K562 (cell line): ENCODE results near the gene TRIP12. TPM values are rescaled to one million over a fixed set of nuclear protein-coding genes. Genes with fewer than 3 reads are reported as not detected.

Experiments used
- ATAC-seq: fragments of 200-7000 bp; cut with Tn5 transposase; 3 replicates; pipeline ENCODE4 v1.9.1; 2020; ENCODE audit warnings: moderate library complexity
- BruUV-seq: library from RNA; stranded (reverse); fragments of 400-500 nt; replicated peaks from 2 replicates; lab custom pipeline; 2021; lab: Mats Ljungman, UMichigan
- CTCF ChIA-PET: fragments of 300-600 bp; formaldehyde crosslinking; extraction: SDS; loops from one replicate; lab custom pipeline; 2021; ENCODE audit warnings: low intra/inter-chr PET ratio; lab: Yijun Ruan, JAX
- POLR2A ChIA-PET: fragments of 300-600, 350-650 bp; sonication (Branson Sonifier 250); formaldehyde crosslinking; extraction: SDS; loops from one replicate; lab custom pipeline; 2021; ENCODE audit warnings: antibody characterized with exemption, inconsistent platforms; lab: Yijun Ruan, JAX
- DNase-seq, 4 experiments: peaks; one replicate each; pipeline versions ENCODE4 v3.0.0 to v3.0.0-alpha.2; 2011 to 2018; ENCODE audit warnings: low spot score in 3 of 4, mixed read lengths in 3 of 4; ENCODE audit errors: extremely low read depth in 1 of 4
- FAIRE-seq: peaks from 2 replicates; lab custom pipeline; 2011; peaks lifted over from hg19 to GRCh38; lab: Jason Lieb, UNC
- H2AFZ ChIP-seq: 2 replicates; pipeline ENCODE4 v1.6.0; 2011; ENCODE audit warnings: low read depth, low read length, control low read depth, inconsistent platforms
- H3K27ac ChIP-seq: fragments of 200-600 bp; 3 replicates; pipeline ENCODE4 v1.8.0; 2011; ENCODE audit warnings: low read depth, mild to moderate bottlenecking, control low read depth, inconsistent platforms, low read length, moderate library complexity, mixed read lengths; ENCODE audit errors: extremely low read depth
- H3K27me3 ChIP-seq, 2 experiments: fragments of 300-600 bp in 1 of 2; 2 replicates in 1 of 2; 3 replicates in 1 of 2; pipeline versions ENCODE4 v1.6.0 to v1.8.0; 2011; ENCODE audit warnings: inconsistent platforms in 2 of 2, low read length in 2 of 2, mild to moderate bottlenecking in 1 of 2, mixed read lengths in 1 of 2, moderate library complexity in 1 of 2; ENCODE audit not compliant: control insufficient read depth in 2 of 2, insufficient read depth in 2 of 2
- H3K36me3 ChIP-seq: fragments of 300-600 bp; 3 replicates; pipeline ENCODE4 v1.8.0; 2011; ENCODE audit warnings: mild to moderate bottlenecking, low read length, inconsistent platforms; ENCODE audit not compliant: control insufficient read depth, insufficient read depth
- H3K4me1 ChIP-seq, 2 experiments: fragments of 200-600 bp in 1 of 2; replicated peaks in 1 of 2; 2 replicates in 1 of 2; 3 replicates in 1 of 2; pipeline versions ENCODE4 v1.5.1 to v1.8.0; 2011; ENCODE audit warnings: inconsistent platforms in 2 of 2, low read length in 2 of 2, mild to moderate bottlenecking in 1 of 2, mixed read lengths in 1 of 2, moderate library complexity in 1 of 2; ENCODE audit not compliant: control insufficient read depth in 2 of 2, insufficient read depth in 2 of 2
- H3K4me2 ChIP-seq: 2 replicates; pipeline ENCODE4 v1.6.1; 2011; ENCODE audit warnings: low read length, control low read depth, inconsistent platforms, mixed read lengths; ENCODE audit not compliant: insufficient read depth
- H3K4me3 ChIP-seq: fragments of 200-600 bp; sonication (generic), shearing (Covaris generic); 2 replicates; pipeline ENCODE4 v1.5.1; 2016; ENCODE audit warnings: control low read depth, inconsistent platforms
- H3K79me2 ChIP-seq: fragments of 200-600 bp; 3 replicates; pipeline ENCODE4 v1.8.0; 2011; ENCODE audit warnings: low read length, inconsistent platforms; ENCODE audit not compliant: control insufficient read depth, insufficient read depth
- H3K9ac ChIP-seq, 2 experiments: 2 replicates each; pipeline versions ENCODE4 v1.6.0 to v1.6.1; 2011; ENCODE audit warnings: low read depth in 2 of 2, low read length in 2 of 2, control low read depth in 1 of 2, inconsistent platforms in 1 of 2, mild to moderate bottlenecking in 1 of 2, mixed read lengths in 1 of 2; ENCODE audit not compliant: insufficient read depth in 1 of 2
- H3K9me1 ChIP-seq: one replicate; pipeline ENCODE4 v1.6.0; 2011; ENCODE audit warnings: inconsistent platforms, mild to moderate bottlenecking, low read length, moderate library complexity; ENCODE audit not compliant: control insufficient read depth, insufficient read depth
- H3K9me3 ChIP-seq: replicated peaks from 2 replicates; pipeline ENCODE4 v1.5.1; 2011; ENCODE audit warnings: low read depth, low read length, inconsistent platforms; ENCODE audit not compliant: control insufficient read depth, insufficient read depth
- H4K20me1 ChIP-seq: replicated peaks from 2 replicates; pipeline ENCODE4 v1.6.1; 2011; ENCODE audit warnings: low read length, inconsistent platforms, mixed read lengths; ENCODE audit not compliant: control insufficient read depth, insufficient read depth
- BRD4 ChIP-seq: fragments of 200-600 bp; sonication (generic); IDR thresholded peaks from 2 replicates; pipeline ENCODE4 v1.6.1; 2017; ENCODE audit warnings: inconsistent platforms
- CBX8 ChIP-seq: fragments of 200-600 bp; sonication (generic); IDR thresholded peaks from 2 replicates; pipeline ENCODE4 v1.6.1; 2012; ENCODE audit warnings: borderline replicate concordance, mixed run types, low read depth, mild to moderate bottlenecking, moderate library complexity, mixed read lengths, low read length, control low read depth, inconsistent platforms; ENCODE audit not compliant: poor library complexity, severe bottlenecking; ENCODE audit errors: extremely low read depth
- GABPA ChIP-seq: fragments of 200-800 bp; sonication (Bioruptor generic); conservative IDR thresholded peaks from 2 replicates; pipeline ENCODE4 v1.6.1; 2016; ENCODE audit warnings: low read depth, missing genetic modification characterization, missing compliant biosample characterization
- MEF2A ChIP-seq: IDR thresholded peaks from 2 replicates; pipeline ENCODE4 v1.6.1; 2011; ENCODE audit warnings: low read depth, mild to moderate bottlenecking, low read length, moderate library complexity; ENCODE audit not compliant: control insufficient read depth
- RAD21 ChIP-seq, 2 experiments: fragments of 250-450 bp in 1 of 2; fragments of 450-650 bp in 1 of 2; sonication (Bioruptor Pico) in 1 of 2; formaldehyde crosslinking in 1 of 2; IDR thresholded peaks in 1 of 2; conservative IDR thresholded peaks in 1 of 2; 2 replicates each; pipeline versions ENCODE4 v1.4.0 to v1.8.0; 2020 to 2022; ENCODE audit warnings: mild to moderate bottlenecking in 2 of 2, moderate library complexity in 1 of 2
- SREBF2 ChIP-seq: sonication (generic); formaldehyde crosslinking; IDR thresholded peaks from 2 replicates; pipeline ENCODE4 v1.4.0; 2020; ENCODE audit warnings: mild to moderate bottlenecking, missing genetic modification reagents
- ZC3H4 ChIP-seq: sonication (generic); formaldehyde crosslinking; IDR thresholded peaks from 2 replicates; pipeline ENCODE4 v1.9.0; 2021; ENCODE audit warnings: missing genetic modification reagents, borderline replicate concordance
- WGBS: fragments of 100-300 bp; shearing (Covaris generic); methylation state at CpG from one replicate; pipeline ENCODE4 v1.1.6; 2016; ENCODE audit warnings: low coverage, mixed read lengths; ENCODE audit not compliant: insufficient coverage; ENCODE audit errors: missing lambda C conversion rate; 5-methylcytosine and 5-hydroxymethylcytosine counted together
- in situ Hi-C: fragments of 300-500 bp; cut with MboI; formaldehyde crosslinking; loops from 4 replicates; pipeline ENCODE4 v1.15.0; 2018; ENCODE audit warnings: inconsistent platforms, mixed read lengths
- intact Hi-C: fragments of 100-400 bp; cut with micrococcal nuclease; formaldehyde crosslinking; loops from 2 replicates; pipeline ENCODE4 v1.14.2; 2022
- polyA plus RNA-seq, 8 experiments: library from polyadenylated mRNA; depleted of rRNA in 4 of 8; stranded (reverse) in 5 of 8; unstranded in 3 of 8; fragments of >200 nt; fragmentation: Nextera tagmentation in 2 of 8; fragmentation: Illumina TruSeq in 1 of 8; extraction: Ambion mirVana in 2 of 8; extraction: Trizol in 1 of 8; gene quantifications; 2 replicates each; pipeline versions ENCODE4 v1.2.1 to v1.2.3, GENCODE V29; 2011 to 2014; ENCODE audit warnings: inconsistent platforms in 1 of 8, missing spikeins in 1 of 8
- total RNA-seq, 7 experiments: library from RNA; depleted of rRNA in 6 of 7; stranded (reverse); fragments of >200 nt in 6 of 7; fragmentation: Illumina TruSeq in 2 of 7; extraction: Trizol in 2 of 7; gene quantifications; 2 replicates each; pipeline versions ENCODE4 v1.2.1 to v1.2.3, GENCODE V29; 2011 to 2021; ENCODE audit warnings: low replicate concordance in 1 of 7
- TF ChIP-seq, protein P1 (sequence below): fragments of 150-350 bp; conservative IDR thresholded peaks from 2 replicates; pipeline ENCODE4 v1.6.1; 2014; ENCODE audit warnings: low read length

Gene TRIP12
- total and polyA plus RNA-seq, 9 of the 15 experiments (the other 6 are each of a cell fraction or from before 2014, with no cell fraction given), result 15.2 to 131 (median 80.1) TPM

DNA sequence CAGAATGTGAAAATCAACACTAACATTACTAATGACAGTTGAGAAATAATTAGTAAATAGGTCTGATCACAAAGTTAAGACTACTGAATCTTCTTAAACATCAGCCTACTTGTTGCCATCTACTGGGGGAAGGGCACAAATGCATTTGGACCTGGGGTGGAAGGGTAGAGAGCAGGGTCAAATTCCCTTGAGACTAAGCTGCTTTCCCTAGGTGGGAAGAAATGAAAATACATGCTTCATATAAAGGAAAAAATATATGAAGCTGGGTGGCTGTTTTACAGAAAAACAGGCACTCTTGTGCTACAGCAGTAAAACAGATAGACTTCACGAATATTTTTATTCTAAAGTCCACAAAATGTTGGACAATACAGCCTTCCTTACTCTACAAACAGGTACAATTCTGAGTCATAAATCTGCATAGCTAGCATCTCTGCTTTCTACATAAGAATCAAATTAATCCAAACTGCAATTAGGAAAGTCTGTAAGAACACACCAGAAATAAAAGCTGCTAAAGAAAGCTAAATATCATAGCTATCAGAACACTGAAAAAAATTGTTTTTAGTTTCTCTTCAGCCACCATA, 10.9 kb downstream of the TRIP12 start (continued):
- TF ChIP-seq MEF2A (no peak), ZC3H4 (CRISPR knock-in tag) (no peak), BRD4 (no peak), SREBF2 (CRISPR knock-in tag) (no peak), GABPA (no peak), RAD21 (CRISPR knock-in tag; conservative IDR thresholded peaks at IDR 0.05 in 1 of 2, IDR thresholded peaks at IDR 0.05 in 1 of 2) (peak in 1 of 2 experiments; percentile 32; a peak in 2 of 4 replicates), CBX8 (no peak)

DNA sequence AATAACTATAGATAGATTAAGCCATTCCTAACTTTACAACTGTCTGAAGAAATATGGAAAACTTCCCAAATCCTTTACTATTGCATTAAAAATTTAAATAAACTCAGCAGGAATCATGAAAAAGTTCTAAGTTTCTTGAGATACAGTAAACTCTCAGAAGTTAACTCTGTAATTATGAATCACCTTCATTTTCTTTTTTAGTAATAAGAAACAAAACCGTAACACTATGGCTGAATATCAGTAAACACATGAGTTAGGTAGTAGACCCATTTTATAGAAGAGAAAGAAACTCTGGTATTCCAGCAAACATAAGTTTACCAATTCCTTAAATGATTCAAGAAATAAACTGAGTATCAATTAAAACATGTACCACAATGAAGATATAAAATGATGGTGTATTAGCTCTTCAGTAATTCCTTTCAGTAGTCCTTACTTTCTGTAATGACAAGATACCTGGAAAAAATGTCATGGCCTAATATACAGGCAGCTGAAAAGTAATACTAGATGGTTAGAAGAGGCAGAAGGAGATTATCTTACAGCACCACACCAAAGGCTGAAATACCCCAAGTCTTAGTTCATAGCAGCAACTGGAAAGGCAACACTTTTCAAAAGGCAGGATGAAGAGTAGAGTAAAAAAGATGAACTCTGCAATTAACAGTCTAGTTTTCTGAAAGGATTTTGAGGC, 11.5 kb downstream of the TRIP12 start:
- FAIRE-seq (peak; percentile 15), DNase-seq (no peak), ATAC-seq (peak; percentile 17; the same call in 2 of the 3 replicates)
- Histone ChIP-seq H3K9me1 (no peaks in the 10 kb centered on the region), H3K4me3 (no peak overlapping the region), H3K27me3 (no peaks in the 10 kb centered on the region), H4K20me1 (no peaks in the 10 kb centered on the region), H3K9me3 (no peaks in the 10 kb centered on the region), H3K4me1 (peaks cover 0 to 2% of the 10 kb centered on the region in 2 experiments; a peak in 3 of 5 replicates), H2AFZ (no peak overlapping the region), H3K27ac (no peak overlapping the region), H3K36me3 (peaks cover 21% of the 10 kb centered on the region; the same call in 2 of the 3 replicates), H3K9ac (no peak overlapping the region), H3K4me2 (no peak overlapping the region), H3K79me2 (peaks cover 90% of the 10 kb centered on the region)
- POLR2A ChIA-PET, result interaction anchor here (0.8 to 1.7 kb wide), 3 partner anchors 8 to 32 kb away, joined by 3 to 8 read pairs (median 6); no protein-coding TSS in a partner anchor
- TF ChIP-seq, protein P1, sequence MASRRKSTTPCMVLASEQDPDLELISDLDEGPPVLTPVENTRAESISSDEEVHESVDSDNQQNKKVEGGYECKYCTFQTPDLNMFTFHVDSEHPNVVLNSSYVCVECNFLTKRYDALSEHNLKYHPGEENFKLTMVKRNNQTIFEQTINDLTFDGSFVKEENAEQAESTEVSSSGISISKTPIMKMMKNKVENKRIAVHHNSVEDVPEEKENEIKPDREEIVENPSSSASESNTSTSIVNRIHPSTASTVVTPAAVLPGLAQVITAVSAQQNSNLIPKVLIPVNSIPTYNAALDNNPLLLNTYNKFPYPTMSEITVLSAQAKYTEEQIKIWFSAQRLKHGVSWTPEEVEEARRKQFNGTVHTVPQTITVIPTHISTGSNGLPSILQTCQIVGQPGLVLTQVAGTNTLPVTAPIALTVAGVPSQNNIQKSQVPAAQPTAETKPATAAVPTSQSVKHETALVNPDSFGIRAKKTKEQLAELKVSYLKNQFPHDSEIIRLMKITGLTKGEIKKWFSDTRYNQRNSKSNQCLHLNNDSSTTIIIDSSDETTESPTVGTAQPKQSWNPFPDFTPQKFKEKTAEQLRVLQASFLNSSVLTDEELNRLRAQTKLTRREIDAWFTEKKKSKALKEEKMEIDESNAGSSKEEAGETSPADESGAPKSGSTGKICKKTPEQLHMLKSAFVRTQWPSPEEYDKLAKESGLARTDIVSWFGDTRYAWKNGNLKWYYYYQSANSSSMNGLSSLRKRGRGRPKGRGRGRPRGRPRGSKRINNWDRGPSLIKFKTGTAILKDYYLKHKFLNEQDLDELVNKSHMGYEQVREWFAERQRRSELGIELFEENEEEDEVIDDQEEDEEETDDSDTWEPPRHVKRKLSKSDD, result no peak
- in situ Hi-C loops, result no loop called here
- intact Hi-C loops, result loop anchor here (2.0 kb wide), 1 partner anchor 109 kb away; no protein-coding TSS in a partner anchor
- BruUV-seq, result no TSS peak
- 70% methylated on average over 1 of the region's 1 CpG for WGBS
- CTCF ChIA-PET, result no interaction called here
